Fibroblast of lung (primary cell): ENCODE measurements around the gene SLC24A3. TPM values are rescaled to one million over a fixed set of nuclear protein-coding genes. Genes with fewer than 3 reads are reported as not detected.

Experiments
- DNase-seq, 2 donors: peaks; one replicate each; pipeline versions ENCODE4 v3.0.0 to v3.0.0-alpha.2; 2010; ENCODE audit warnings: low read depth in 2 of 2
- H2AFZ ChIP-seq: 2 replicates; pipeline ENCODE4 v1.5.1; 2012; ENCODE audit warnings: low read length, control low read depth, inconsistent platforms
- H3K27ac ChIP-seq: 2 replicates; pipeline ENCODE4 v1.5.1; 2011; ENCODE audit warnings: low read length, control low read depth; ENCODE audit not compliant: insufficient read depth
- H3K27me3 ChIP-seq: 2 replicates; pipeline ENCODE4 v1.5.1; 2011; ENCODE audit warnings: mild to moderate bottlenecking, low read length; ENCODE audit not compliant: control insufficient read depth, insufficient read depth
- H3K36me3 ChIP-seq: 2 replicates; pipeline ENCODE4 v1.5.1; 2011; ENCODE audit warnings: low read length; ENCODE audit not compliant: control insufficient read depth, insufficient read depth
- H3K4me1 ChIP-seq: 2 replicates; pipeline ENCODE4 v1.5.1; 2011; ENCODE audit warnings: low read length; ENCODE audit not compliant: control insufficient read depth, insufficient read depth; ENCODE audit errors: extremely low read depth
- H3K4me2 ChIP-seq: 2 replicates; pipeline ENCODE4 v1.5.1; 2011; ENCODE audit warnings: low read length, control low read depth; ENCODE audit not compliant: insufficient read depth; ENCODE audit errors: extremely low read depth
- H3K4me3 ChIP-seq, 4 experiments: fragments of 200-600 bp in 1 of 4; sonication (generic) in 1 of 4; replicated peaks in 1 of 4; 2 replicates each; pipeline ENCODE4 v1.5.1; 2011 to 2016; ENCODE audit warnings: low read length in 4 of 4, low read depth in 3 of 4, mild to moderate bottlenecking in 3 of 4, control low read depth in 2 of 4, inconsistent platforms in 1 of 4, mixed read lengths in 1 of 4; ENCODE audit not compliant: insufficient read depth in 1 of 4; ENCODE audit errors: control extremely low read depth in 1 of 4
- H3K79me2 ChIP-seq: 2 replicates; pipeline ENCODE4 v1.5.1; 2012; ENCODE audit warnings: mild to moderate bottlenecking, low read length, inconsistent platforms; ENCODE audit not compliant: control insufficient read depth, insufficient read depth
- H3K9ac ChIP-seq: 2 replicates; pipeline ENCODE4 v1.5.1; 2011; ENCODE audit warnings: mild to moderate bottlenecking, low read length, control low read depth; ENCODE audit not compliant: insufficient read depth
- H3K9me3 ChIP-seq: 2 replicates; pipeline ENCODE4 v1.5.1; 2012; ENCODE audit warnings: low read depth, low read length; ENCODE audit not compliant: control insufficient read depth, insufficient read depth
- H4K20me1 ChIP-seq: 2 replicates; pipeline ENCODE4 v1.5.1; 2011; ENCODE audit warnings: low read length; ENCODE audit not compliant: control insufficient read depth, insufficient read depth; ENCODE audit errors: extremely low read depth
- CTCF ChIP-seq, 2 donors: IDR thresholded peaks in 1 of 2; conservative IDR thresholded peaks in 1 of 2; 1 replicate in 1 of 2; 2 replicates in 1 of 2; pipeline ENCODE4 v1.5.1; 2011 to 2012; ENCODE audit warnings: low read length in 2 of 2, control low read depth in 1 of 2, inconsistent platforms in 1 of 2, low read depth in 1 of 2, mild to moderate bottlenecking in 1 of 2
- EZH2 ChIP-seq: IDR thresholded peaks from 2 replicates; pipeline ENCODE4 v1.5.1; 2012; ENCODE audit warnings: low read length, control low read depth, mild to moderate bottlenecking; ENCODE audit errors: missing control alignments
- polyA plus RNA-seq, 2 donors: library from polyadenylated mRNA; depleted of rRNA in 1 of 2; stranded (reverse) in 1 of 2; unstranded in 1 of 2; fragments of >200 nt; gene quantifications; 2 replicates each; pipeline ENCODE4 v1.2.1, GENCODE V29; 2011 to 2012; ENCODE audit warnings: missing spikeins in 1 of 2
- total RNA-seq: library from RNA; depleted of rRNA; stranded (reverse); fragments of >200 nt; gene quantifications from 2 replicates; pipeline ENCODE4 v1.2.1, GENCODE V29; 2014

The SLC24A3 gene
- total and polyA plus RNA-seq, 2 donors (not counting 1 experiment from before 2014, with no cell fraction given), result 0.03 to 1.8 TPM

DNA sequence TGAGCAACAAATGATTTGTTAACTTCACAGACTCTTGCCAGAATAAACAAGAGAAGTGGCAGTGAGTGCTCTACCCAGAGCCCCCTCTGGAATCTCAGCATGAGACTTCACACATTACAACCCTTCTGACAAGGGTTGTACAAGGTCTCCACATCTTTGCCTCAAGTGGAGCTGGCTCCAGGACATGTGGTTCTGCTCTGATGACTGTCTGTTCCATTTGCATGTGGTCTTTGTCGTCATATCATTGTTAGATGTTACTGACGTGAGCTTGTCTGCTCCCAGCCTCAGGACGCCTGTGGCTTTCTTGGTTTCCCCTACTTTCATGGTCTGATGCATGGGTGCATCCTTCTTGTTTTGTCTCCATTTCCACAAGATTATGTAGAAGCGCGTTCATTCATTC is 115.0 kb downstream of the SLC24A3 start:
- H3K27me3 ChIP-seq, result no peaks in the 10 kb centered on the region
- H3K4me2 ChIP-seq, result no peak overlapping the region
- no peak overlapping the region for H3K9ac ChIP-seq
- H3K4me1 ChIP-seq, result no peaks in the 10 kb centered on the region
- no peak overlapping the region for H2AFZ ChIP-seq
- H3K79me2 ChIP-seq, result no peaks in the 10 kb centered on the region
- H3K4me3 ChIP-seq, result no peak overlapping the region
- no peaks in the 10 kb centered on the region for H3K36me3 ChIP-seq
- DNase-seq, result no peak
- no peak overlapping the region for H3K27ac ChIP-seq
- no peak for TF ChIP-seq EZH2
- TF ChIP-seq CTCF (conservative IDR thresholded peaks at IDR 0.05 in 1 of 2, IDR thresholded peaks at IDR 0.05 in 1 of 2; ENCODE audit: low read depth in 1 of 2, low read length in 2 of 2), result no peak
- H4K20me1 ChIP-seq, result no peaks in the 10 kb centered on the region
- no peaks in the 10 kb centered on the region for H3K9me3 ChIP-seq

- H3K36me3 ChIP-seq, result no peaks in the 10 kb centered on the region
- H3K79me2 ChIP-seq, result no peaks in the 10 kb centered on the region
- no peaks in the 10 kb centered on the region for H3K27me3 ChIP-seq
- no peak for TF ChIP-seq CTCF (conservative IDR thresholded peaks at IDR 0.05 in 1 of 2, IDR thresholded peaks at IDR 0.05 in 1 of 2; ENCODE audit: low read depth in 1 of 2, low read length in 2 of 2)
- no peak for TF ChIP-seq EZH2
- H3K27ac ChIP-seq, result no peak overlapping the region
- no peak overlapping the region for H3K9ac ChIP-seq
- DNase-seq, result no peak
- no peaks in the 10 kb centered on the region for H3K4me1 ChIP-seq
- H3K9me3 ChIP-seq, result no peaks in the 10 kb centered on the region
- no peak overlapping the region for H3K4me2 ChIP-seq
- H4K20me1 ChIP-seq, result no peaks in the 10 kb centered on the region
- H2AFZ ChIP-seq, result no peak overlapping the region
- H3K4me3 ChIP-seq, result no peak overlapping the region
Observed at GRCh38 chr20:19328676-19329075, 116.2 kb downstream of the SLC24A3 start.

- no peak for TF ChIP-seq CTCF (conservative IDR thresholded peaks at IDR 0.05 in 1 of 2, IDR thresholded peaks at IDR 0.05 in 1 of 2; ENCODE audit: low read depth in 1 of 2, low read length in 2 of 2)
- no peak for TF ChIP-seq EZH2
- H4K20me1 ChIP-seq, result no peaks in the 10 kb centered on the region
- H3K4me1 ChIP-seq, result no peaks in the 10 kb centered on the region
- H3K9me3 ChIP-seq, result no peaks in the 10 kb centered on the region
- H3K4me3 ChIP-seq, result no peak overlapping the region
- H3K27me3 ChIP-seq, result no peaks in the 10 kb centered on the region
- no peak for DNase-seq
- H2AFZ ChIP-seq, result no peak overlapping the region
- H3K4me2 ChIP-seq, result no peak overlapping the region
- H3K9ac ChIP-seq, result no peak overlapping the region
- no peaks in the 10 kb centered on the region for H3K79me2 ChIP-seq
- no peaks in the 10 kb centered on the region for H3K36me3 ChIP-seq
- H3K27ac ChIP-seq, result no peak overlapping the region
Observed at GRCh38 chr20:19330038-19330437, 117.6 kb downstream of the SLC24A3 start.
